CD4-positive, alpha-beta T cell treated with Interleukin-17A for 1 hour (primary cell): ENCODE data around the gene PCDHA3.
"Not testable (repeated sequence)": the region's sequence is repeated elsewhere in the genome, so short reads cannot be mapped to it uniquely, and the experiment has no call there.

Experiments used
- DNase-seq: peaks from one replicate; pipeline ENCODE4 v3.0.0-alpha.2; 2020

Gene PCDHA3

GRCh38 chr5:140800816-140801493 is at the start of gene PCDHA3:
Gene PCDHA3 (plus strand): TSS chr5:140801057.
- no peak for DNase-seq

- no peak for DNase-seq
Observed at GRCh38 chr5:140753561-140753960, 47.3 kb upstream of the PCDHA3 start.

- DNase-seq = no peak
Observed at GRCh38 chr5:140764177-140764973, 36.5 kb upstream of the PCDHA3 start.

- DNase-seq = no peak
Observed at GRCh38 chr5:140767444-140767843, 33.4 kb upstream of the PCDHA3 start.

GRCh38 chr5:140780512-140780911 is 20.3 kb upstream of the PCDHA3 start:
- no peak for DNase-seq

GRCh38 chr5:140785905-140786686 is 14.8 kb upstream of the PCDHA3 start, which contains the start of gene PCDHA1:
Gene PCDHA1 (plus strand): TSS chr5:140786140.
- no peak for DNase-seq

- DNase-seq = not testable (repeated sequence)
Observed at GRCh38 chr5:140787422-140787821, 13.4 kb upstream of the PCDHA3 start.

- DNase-seq = not testable (repeated sequence)
Observed at GRCh38 chr5:140787849-140788504, 12.9 kb upstream of the PCDHA3 start.

GRCh38 chr5:140791089-140791488 is 9.8 kb upstream of the PCDHA3 start:
- no peak for DNase-seq

- DNase-seq = no peak
Observed at GRCh38 chr5:140794595-140795258, 6.1 kb upstream of the PCDHA3 start, which contains the start of gene PCDHA2. Gene PCDHA2 (plus strand): TSS chr5:140794852.

- DNase-seq = no peak
Observed at GRCh38 chr5:140795259-140795641, 5.6 kb upstream of the PCDHA3 start.

GRCh38 chr5:140796072-140796717 is 4.7 kb upstream of the PCDHA3 start:
- DNase-seq = not testable (repeated sequence)

- DNase-seq = no peak
Observed at GRCh38 chr5:140796718-140797095, 4.2 kb upstream of the PCDHA3 start.

- no peak for DNase-seq
Observed at GRCh38 chr5:140801494-140801841, 611 bp downstream of the PCDHA3 start.

- DNase-seq = not testable (repeated sequence)
Observed at GRCh38 chr5:140802381-140802780, 1.5 kb downstream of the PCDHA3 start.

GRCh38 chr5:140802781-140803271 is 2.0 kb downstream of the PCDHA3 start:
- DNase-seq = no peak

- DNase-seq = no peak
Observed at GRCh38 chr5:140806834-140807775, 6.2 kb downstream of the PCDHA3 start, which contains the start of gene PCDHA4. Gene PCDHA4 (plus strand): TSS chr5:140807068.

GRCh38 chr5:140808241-140808888 is 7.5 kb downstream of the PCDHA3 start:
- DNase-seq = not testable (repeated sequence)

- DNase-seq = no peak
Observed at GRCh38 chr5:140808889-140809291, 8.0 kb downstream of the PCDHA3 start.
